Retinal pigment epithelial cell (primary cell): Measurements from ENCODE around the gene ANKRD30A.
"Not testable (repeated sequence)": the region's sequence is repeated elsewhere in the genome, so short reads cannot be mapped to it uniquely, and the experiment has no call there.

ENCODE experiments used
- DNase-seq: peaks from one replicate; pipeline ENCODE4 v3.0.0-alpha.2; 2010; ENCODE audit warnings: low read depth
- H3K4me3 ChIP-seq: 2 replicates; pipeline ENCODE4 v1.5.1; 2011; ENCODE audit warnings: mild to moderate bottlenecking, low read length, control low read depth, moderate library complexity
- TF ChIP-seq, protein P1 (sequence below): conservative IDR thresholded peaks from 2 replicates; pipeline ENCODE4 v1.5.1; 2011; ENCODE audit warnings: low read depth, low read length, control low read depth, inconsistent platforms

ANKRD30A gene

DNA sequence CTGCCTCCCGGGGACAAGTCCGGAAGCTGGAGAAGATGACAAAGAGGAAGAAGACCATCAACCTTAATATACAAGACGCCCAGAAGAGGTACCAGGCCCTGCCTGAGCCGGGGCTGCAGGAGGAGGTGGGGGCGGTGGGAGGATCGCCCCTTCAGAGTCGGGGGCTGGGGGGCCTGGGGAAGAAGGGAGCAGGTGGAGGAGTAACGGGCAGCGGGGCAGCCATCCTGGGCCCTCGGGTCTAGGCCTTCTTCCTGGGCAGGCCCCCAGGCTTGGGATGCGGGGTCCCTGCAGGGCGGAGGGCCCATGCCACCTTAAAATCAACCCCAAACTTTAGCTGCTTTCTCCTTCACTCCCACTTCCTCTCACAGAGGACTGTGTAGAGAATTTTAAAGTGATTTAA is 523 bp downstream of the ANKRD30A start:
- TF ChIP-seq, protein P1, sequence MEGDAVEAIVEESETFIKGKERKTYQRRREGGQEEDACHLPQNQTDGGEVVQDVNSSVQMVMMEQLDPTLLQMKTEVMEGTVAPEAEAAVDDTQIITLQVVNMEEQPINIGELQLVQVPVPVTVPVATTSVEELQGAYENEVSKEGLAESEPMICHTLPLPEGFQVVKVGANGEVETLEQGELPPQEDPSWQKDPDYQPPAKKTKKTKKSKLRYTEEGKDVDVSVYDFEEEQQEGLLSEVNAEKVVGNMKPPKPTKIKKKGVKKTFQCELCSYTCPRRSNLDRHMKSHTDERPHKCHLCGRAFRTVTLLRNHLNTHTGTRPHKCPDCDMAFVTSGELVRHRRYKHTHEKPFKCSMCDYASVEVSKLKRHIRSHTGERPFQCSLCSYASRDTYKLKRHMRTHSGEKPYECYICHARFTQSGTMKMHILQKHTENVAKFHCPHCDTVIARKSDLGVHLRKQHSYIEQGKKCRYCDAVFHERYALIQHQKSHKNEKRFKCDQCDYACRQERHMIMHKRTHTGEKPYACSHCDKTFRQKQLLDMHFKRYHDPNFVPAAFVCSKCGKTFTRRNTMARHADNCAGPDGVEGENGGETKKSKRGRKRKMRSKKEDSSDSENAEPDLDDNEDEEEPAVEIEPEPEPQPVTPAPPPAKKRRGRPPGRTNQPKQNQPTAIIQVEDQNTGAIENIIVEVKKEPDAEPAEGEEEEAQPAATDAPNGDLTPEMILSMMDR, result no peak

DNA sequence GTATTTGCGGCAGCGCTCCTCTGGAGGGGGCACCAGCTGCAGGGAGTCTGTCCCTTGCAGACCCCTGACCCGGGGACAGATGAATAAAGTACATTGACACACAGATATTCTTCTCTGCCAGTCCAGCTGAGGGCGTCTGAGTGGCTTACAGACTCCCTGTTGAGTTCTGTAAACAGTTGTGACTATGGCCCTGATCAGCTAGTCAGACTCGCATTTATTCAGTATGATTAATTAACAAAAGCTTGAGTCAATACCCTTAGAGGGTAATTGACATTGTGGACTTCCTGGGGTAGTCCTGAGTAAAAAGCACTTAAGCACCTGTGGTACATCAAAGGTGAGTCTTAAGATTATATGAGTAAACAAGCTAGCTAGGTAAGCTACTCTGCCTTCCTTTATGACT is 21.0 kb downstream of the ANKRD30A start:
- TF ChIP-seq, protein P1, result no peak
- DNase-seq, result no peak
- no peak overlapping the region for H3K4me3 ChIP-seq

More for the DNA sequence above, 523 bp downstream of the ANKRD30A start:
- no peak for DNase-seq
- no peak overlapping the region for H3K4me3 ChIP-seq

DNA sequence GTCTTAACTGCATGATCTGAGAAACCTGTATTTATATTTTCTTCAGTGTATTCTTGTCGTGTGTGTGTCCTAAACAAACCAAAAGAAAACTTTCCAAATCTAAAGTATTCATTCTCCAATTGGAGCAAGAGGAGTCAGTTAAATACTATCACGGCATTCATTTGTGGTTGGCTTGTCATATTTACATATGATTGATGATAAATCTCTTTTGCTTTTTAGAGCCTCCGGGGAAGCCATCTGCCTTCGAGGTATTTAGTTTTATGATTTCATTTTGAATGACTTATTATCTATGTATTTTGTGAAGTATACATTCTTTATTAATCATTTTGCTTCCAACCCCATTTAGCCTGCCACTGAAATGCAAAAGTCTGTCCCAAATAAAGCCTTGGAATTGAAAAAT is 37.0 kb downstream of the ANKRD30A start:
- H3K4me3 ChIP-seq, DNase-seq: not testable (repeated sequence)

DNA sequence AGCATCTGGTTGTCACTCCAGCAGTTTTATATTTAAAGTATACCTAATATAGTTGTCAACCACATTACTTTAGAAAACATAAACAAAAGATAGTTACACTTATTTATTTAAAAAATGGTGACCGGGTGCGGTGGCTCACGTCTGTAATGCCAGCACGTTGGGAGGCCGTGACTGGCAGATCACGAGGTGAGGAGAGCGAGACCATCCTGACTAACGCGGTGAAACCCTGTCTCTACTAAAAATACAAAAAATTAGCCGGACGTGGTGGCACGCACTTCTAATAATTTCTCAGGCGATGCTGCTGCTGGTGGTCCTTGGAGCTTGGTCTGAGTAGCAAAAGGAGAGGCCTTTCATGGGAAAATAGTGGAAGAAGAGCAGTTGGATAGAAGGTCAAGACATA is 46.5 kb downstream of the ANKRD30A start:
- H3K4me3 ChIP-seq, DNase-seq: not testable (repeated sequence)

DNA sequence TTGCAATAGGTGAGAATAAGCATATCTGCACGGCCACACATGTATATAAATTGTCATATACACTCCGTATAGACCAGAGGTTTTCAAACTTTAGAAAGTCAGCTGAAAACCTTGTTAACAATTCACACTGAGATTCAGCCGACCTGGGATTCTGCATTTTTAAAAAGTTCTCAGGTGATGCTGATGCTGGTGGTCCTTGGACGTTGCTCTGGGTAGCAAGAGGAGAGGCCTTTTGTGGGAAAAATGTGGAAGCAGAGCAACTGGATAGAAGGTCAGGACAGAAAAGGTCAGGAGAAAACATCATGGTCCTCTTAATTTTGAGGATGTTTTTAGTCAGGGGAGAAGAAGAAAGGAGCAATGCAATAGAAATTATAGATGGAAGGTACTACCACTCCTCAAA is 52.9 kb downstream of the ANKRD30A start:
- H3K4me3 ChIP-seq, DNase-seq: not testable (repeated sequence)

DNA sequence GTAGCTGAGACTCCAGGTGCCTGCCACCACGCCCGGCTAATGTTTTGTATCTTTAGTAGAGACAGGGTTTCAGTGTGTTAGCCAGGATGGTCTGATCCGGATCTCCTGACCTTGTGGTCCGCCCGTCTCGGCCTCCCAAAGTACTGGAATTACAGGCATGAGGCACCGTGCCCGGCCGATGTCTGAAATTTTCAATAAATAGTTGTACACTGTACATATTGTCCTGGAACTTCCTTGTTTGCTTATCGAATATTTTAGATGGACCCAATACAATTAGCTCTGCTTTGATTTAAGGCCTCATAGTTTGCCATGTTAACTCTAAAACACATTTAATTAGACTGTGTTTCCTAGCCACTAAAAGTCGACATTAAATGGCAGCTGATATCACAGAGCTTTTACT is 57.3 kb downstream of the ANKRD30A start:
- DNase-seq, H3K4me3 ChIP-seq: not testable (repeated sequence)

DNA sequence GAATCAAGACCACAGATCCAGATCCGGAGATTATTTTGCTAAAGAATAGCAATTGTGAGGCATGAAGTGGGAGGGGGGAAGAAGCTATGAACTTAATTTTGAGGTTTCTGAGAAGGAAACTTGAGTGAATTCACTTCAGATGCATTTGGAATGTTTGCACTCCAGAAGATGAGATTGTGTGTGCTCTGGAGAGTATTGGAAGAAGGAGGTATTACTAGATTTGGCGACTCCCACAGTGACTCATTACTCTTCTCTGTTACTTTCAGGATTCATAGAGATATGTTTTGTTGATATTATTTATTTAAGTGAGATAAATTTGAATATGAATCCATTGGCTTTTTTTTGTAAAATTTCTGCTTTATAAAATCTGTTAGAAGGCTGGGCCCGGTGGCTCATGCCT is 80.7 kb downstream of the ANKRD30A start:
- TF ChIP-seq, protein P1, result no peak
- no peak for DNase-seq
- no peak overlapping the region for H3K4me3 ChIP-seq

DNA sequence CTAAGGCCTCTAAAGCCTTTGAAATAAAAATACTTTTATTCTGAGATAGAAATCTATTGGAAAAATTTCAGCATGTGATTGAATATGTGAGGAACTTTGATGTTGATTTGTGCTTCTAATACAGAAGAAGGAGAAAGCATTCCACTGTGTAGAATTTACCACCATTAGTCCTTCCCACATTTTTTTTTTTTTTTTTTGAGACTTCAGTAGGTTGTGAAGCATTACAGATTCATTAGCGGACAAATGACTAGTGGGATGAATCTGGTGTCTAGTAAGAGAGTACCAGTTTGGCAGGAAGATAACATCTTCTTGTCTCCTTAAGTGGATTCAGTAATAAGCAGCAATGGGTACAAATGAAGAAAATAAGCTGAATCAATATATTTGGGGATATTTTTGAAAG is 95.5 kb downstream of the ANKRD30A start:
- H3K4me3 ChIP-seq, result no peak overlapping the region
- no peak for DNase-seq
- TF ChIP-seq, protein P1, result no peak

DNA sequence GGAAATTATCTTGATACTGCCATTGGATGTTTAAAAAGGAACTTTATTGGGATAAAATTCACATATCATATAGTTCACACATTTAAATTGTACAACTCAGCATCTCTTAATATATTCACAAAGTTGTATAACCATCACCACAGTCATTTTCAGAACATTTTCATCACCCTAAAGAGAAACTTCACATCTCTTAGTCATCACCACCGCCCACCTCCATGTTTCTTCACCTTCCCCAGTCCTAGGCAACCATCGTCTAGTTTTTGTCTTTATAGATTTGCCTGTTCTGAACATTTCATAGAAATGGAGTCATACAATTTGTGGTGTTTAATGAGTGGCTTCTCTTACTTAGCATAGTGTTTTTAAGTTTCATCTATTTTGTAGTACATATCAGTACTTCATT is 96.6 kb downstream of the ANKRD30A start:
- DNase-seq, result no peak
- TF ChIP-seq, protein P1, result no peak
- H3K4me3 ChIP-seq, result no peak overlapping the region

DNA sequence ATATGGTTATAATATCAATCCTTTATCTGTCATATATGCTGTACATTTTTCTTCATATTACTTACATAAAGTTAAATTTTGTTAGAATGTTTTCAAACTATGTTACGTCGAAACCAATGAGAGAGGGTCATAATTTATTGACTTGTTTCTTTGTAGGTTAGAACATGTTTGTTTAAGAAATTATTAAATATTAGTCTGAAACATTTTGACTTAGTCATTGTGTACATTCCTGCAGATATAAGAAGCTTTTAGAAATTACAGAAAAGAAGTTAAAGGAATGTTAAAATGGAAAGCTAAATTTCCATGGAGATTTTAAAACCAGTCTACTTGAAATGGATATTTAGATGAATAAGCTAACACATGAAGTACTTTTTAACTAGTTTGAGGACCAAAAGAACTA is 99.8 kb downstream of the ANKRD30A start:
- TF ChIP-seq, protein P1, result no peak
- DNase-seq, result no peak
- H3K4me3 ChIP-seq, result no peak overlapping the region
